ENCODE results near the gene SPATA31C1.

GRCh38 chr9:87883990-87884389, 33.8 kb upstream of the SPATA31C1 start:
- TF ChIP-seq CTCF (conservative IDR thresholded peaks at IDR 0.05 in 1 of 2, IDR thresholded peaks at IDR 0.05 in 1 of 2; ENCODE audit: low read depth in 1 of 2, low read length in 2 of 2) (peak in 1 of 2 donors; percentile 5), EZH2 (IDR thresholded peaks at IDR 0.05; ENCODE audit: low read length, missing control alignments) (no peak)

Measured in fibroblast of lung (primary cell).